Fibroblast of skin of scalp (primary cell): Measurements from ENCODE around the gene GIMD1. TPM values are rescaled to one million over a fixed set of nuclear protein-coding genes. Genes with fewer than 3 reads are reported as not detected.
"Not testable (repeated sequence)": the region's sequence is repeated elsewhere in the genome, so short reads cannot be mapped to it uniquely, and the experiment has no call there.

Experiments
- DNase-seq: peaks from one replicate; pipeline ENCODE4 v3.0.0-alpha.2; 2013
- polyA plus RNA-seq, 2 experiments: library from polyadenylated mRNA; unstranded; fragments of 120-200 nt; gene quantifications; one replicate each; pipeline ENCODE4 v1.2.1, GENCODE V29; 2013; ENCODE audit not compliant: insufficient read length in 2 of 2

Gene GIMD1
- polyA plus RNA-seq (2013, experiment 1 of 2; ENCODE audit: insufficient read length): not detected
- polyA plus RNA-seq (2013, experiment 2 of 2; ENCODE audit: insufficient read length): not detected

DNA sequence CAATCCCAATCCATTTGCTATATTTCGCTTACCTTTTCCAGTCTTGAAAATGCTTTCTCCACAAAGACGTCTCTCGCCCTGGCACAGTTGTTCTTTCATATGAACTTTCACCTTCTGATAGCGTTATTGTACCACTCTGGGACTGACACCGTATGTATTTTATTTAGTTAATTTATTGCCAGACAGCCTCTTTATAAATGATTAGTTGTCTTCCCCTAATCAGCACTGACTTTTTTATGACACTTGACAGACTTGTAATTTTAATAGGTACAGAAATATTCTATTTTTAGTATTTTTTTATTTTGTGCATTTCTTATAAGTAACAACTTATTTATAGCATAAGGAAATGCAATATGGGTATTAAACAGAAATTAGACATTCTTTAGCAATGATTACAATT, at the start of gene GIMD1:
TSS of gene GIMD1 (minus strand) at position 101 of the 400 bp plus-strand sequence. CDS start 1,343 bp downstream, outside the sequence.
- no peak for DNase-seq

- DNase-seq: no peak
Observed at GRCh38 chr4:106414366-106414765, 45.8 kb upstream of the GIMD1 start.

- DNase-seq: no peak
Observed at GRCh38 chr4:106409901-106410889, 41.6 kb upstream of the GIMD1 start.

DNA sequence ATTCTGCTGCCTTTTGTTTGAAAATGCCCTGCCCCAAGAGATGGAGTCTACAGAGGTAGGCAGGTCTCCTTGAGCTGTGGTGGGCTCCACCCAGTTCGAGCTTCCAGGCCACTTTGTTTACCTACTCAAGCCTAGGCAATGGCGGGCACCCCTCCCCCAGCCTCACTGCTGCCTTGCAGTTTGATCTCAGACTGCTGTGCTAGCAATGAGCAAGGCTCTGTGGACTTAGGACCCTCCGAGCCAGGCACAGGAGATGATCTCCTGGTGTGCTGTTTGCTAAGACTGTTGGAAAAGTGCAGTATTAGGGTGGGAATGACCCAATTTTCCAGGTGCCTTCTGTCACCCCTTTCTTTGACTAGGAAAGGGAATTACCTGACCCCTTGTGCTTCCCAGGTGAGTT, 39.4 kb upstream of the GIMD1 start:
- DNase-seq: not testable (repeated sequence)

GRCh38 chr4:106401157-106401556, 32.6 kb upstream of the GIMD1 start:
- DNase-seq: no peak

DNA sequence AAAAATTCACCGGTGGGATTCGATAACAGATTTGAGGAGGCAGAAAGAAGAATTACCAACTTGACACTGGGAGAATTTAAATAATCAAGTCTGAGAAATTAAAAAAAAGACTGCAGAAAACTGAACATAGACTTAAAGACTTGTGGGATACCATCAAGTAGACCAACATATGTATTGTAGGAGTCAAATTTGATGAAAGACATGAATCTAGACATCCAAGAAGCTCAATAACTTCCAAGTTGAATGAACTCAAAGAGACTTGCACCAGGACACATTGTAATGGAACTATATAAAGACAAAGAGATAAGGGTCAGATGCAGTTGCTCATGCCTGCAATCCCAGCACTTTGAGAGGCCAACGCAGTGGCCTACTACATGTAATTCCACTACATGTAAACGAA, 30.3 kb upstream of the GIMD1 start:
- DNase-seq: not testable (repeated sequence)

- DNase-seq: no peak
Observed at GRCh38 chr4:106395582-106395981, 27.0 kb upstream of the GIMD1 start.

GRCh38 chr4:106385853-106386393, 17.3 kb upstream of the GIMD1 start:
- DNase-seq: no peak

GRCh38 chr4:106384878-106385277, 16.3 kb upstream of the GIMD1 start:
- DNase-seq: no peak

- DNase-seq: no peak
Observed at GRCh38 chr4:106380179-106380578, 11.6 kb upstream of the GIMD1 start.

DNA sequence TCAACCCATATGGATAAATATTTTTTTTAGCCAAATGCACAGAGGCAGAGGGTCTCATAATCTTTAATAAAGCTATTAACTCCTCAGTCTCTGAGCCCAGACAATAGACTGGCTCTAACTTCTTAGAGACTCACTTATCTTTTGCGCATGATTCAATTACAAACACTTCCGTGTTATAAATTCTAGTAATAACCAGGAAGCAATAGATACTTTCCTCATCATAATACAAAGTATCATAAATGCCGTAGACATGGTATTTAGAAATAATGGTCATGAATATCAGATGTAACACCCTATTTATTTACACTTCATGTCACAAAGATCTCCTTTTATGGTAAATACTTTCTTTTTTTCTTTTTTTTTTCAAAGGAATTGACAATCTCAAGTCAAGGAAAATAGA, 4.4 kb upstream of the GIMD1 start:
- DNase-seq: no peak

GRCh38 chr4:106371161-106371560, 2.6 kb upstream of the GIMD1 start:
- no peak for DNase-seq

- DNase-seq: no peak
Observed at GRCh38 chr4:106370214-106370613, 1.6 kb upstream of the GIMD1 start.

DNA sequence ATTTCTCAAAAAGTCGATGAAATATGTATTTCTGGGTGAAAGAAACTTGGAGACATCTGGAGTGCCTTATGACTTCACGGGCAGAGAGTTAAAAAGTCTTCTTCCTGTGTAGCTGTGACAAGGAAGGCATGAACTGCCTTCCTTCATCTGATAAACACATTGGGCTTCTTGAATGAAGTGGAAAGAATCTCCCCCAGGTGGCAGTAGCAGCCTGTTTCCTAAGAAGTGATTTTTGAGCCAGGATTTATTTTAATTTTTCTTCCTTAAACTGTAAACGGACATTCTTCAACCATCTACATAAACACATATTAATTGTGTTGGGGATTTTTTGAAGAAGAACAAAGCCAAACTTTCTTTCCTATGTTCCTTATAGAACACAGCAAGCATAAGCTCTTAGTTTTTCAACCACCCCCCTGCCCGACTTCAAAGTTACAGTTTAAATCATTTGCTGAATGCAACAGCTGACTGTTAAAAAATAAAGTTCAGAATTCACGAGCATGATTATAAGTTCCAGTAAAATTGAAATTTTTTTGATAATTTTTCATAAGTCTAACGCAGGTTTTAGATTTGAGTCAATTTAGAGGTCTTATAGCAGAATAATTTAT, 980 bp upstream of the GIMD1 start:
- DNase-seq: peak; percentile 86

- no peak for DNase-seq
Observed at GRCh38 chr4:106367072-106367471, 1.5 kb downstream of the GIMD1 start.

GRCh38 chr4:106366026-106366425, 2.6 kb downstream of the GIMD1 start:
- peak; percentile 65 for DNase-seq

DNA sequence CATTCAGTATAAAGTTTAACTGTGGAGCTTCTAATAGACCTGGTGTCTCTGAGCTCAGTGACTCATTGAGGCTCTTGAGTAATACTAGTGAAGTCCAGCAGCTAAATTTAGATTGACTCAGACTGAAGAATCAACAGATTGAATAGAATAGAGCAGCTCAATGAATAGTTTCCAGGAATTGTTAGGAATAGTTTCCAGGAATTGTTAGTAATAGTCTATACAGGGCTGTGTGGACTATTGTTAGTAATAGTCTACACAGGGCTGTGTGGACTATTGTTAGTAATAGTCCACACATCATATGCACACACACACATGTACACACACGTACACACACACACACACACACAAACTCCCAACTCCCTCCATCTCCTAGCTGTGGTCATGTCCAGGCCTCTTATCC, 3.0 kb downstream of the GIMD1 start:
- peak; percentile 91 for DNase-seq

DNA sequence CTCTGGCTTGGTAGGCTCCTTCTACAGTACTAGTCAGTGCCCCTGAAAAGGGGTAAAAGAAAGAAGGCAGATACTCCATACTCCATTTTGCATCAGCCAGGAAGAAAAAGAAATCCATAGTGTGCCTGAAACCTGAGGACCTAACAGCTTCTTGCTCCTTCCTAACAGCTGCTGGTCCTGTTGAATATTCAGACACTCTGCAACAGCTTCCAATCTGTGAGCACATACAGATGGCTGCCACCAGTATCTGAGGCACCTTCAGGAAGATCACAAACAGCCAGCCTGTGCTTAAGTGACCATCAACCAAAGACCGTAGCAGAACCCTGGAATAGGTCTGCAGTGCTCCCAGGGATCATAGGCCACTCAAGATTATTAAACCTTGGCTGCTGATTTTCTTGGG, 4.3 kb downstream of the GIMD1 start:
- DNase-seq: no peak

DNA sequence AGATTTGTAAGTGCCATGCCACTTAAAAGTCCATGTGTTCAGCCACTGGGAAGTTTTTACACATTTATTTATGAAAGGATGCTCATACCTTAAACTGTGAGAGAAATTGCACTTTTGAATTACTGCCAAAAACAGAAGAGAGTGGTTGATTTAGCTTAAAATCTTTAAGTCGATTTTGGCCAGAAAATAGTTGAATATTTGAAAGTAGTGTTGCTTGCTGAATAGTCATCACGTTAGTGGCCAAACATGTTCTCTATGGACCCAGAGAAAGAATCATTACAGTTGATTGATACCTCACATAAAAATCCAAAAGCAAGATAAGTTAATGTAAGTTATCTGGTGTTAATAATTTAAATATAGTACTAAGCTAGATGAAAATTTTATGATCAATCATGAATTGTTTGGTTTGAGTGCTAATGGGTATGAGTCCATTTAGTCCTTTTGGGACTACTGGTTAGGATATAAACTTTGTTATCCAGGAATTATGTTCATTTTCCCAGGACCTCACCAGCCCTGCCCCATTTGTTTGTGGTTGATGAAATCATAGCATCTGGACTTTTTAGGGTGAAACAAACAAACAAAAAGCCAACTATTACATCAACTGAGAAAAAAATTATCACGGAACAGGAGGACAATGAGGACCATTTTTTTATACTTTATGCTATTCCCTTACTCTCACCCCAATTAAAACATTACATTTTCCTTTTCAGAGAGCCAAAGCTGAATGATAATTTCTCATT, 6.3 kb downstream of the GIMD1 start:
- no peak for DNase-seq

GRCh38 chr4:106358899-106359298, 9.7 kb downstream of the GIMD1 start:
- peak; percentile 72 for DNase-seq

- no peak for DNase-seq
Observed at GRCh38 chr4:106355193-106355592, 13.4 kb downstream of the GIMD1 start.

- no peak for DNase-seq
Observed at GRCh38 chr4:106353786-106354185, 14.8 kb downstream of the GIMD1 start.

DNA sequence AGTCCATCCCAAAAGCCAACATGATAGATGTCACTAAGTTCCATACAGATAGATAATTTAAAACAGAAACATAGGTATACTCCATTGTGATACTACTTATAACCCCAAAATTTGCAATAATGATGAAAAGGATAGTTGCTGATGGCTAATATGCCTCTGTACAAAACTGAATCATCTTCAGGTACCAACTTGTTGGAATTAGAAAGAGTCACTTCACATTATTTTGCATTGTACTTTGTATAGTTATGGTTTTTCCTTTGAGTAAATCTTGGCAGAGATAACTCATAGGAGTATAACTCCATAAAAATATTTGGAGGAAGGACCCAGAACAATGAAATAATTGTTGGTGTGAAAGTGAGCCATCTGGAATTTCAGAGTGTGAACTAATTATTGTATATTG, 17.6 kb downstream of the GIMD1 start:
- DNase-seq: no peak
